Measurements from ENCODE around the gene USPL1.

- TF ChIP-seq CTCF (IDR thresholded peaks at IDR 0.05; ENCODE audit: poor library complexity) = no peak
- no peak for TF ChIP-seq EZH2 (IDR thresholded peaks at IDR 0.05; ENCODE audit: borderline replicate concordance)
- no peak for TF ChIP-seq EZH2phosphoT487 (IDR thresholded peaks at IDR 0.05; ENCODE audit: low read depth, severe bottlenecking, unreplicated experiment)
Observed at GRCh38 chr13:30639671-30640070, 22.0 kb downstream of the USPL1 start.
